ENCODE results near the gene GBA3. TPM values are rescaled to one million over a fixed set of nuclear protein-coding genes. Genes with fewer than 3 reads are reported as not detected.

GBA3 gene
- total and polyA plus RNA-seq, 2 of the 8 experiments (the other 6 are each of a cell fraction or from before 2014, with no cell fraction given) = not detected

GRCh38 chr4:22667332-22667940 is 25.3 kb upstream of the GBA3 start (continued):
- TF ChIP-seq ATF3 (IDR thresholded peaks at IDR 0.05; ENCODE audit: insufficient read depth, low read depth, low read length) (no peak), RBBP5 (IDR thresholded peaks at IDR 0.05; ENCODE audit: borderline replicate concordance, low read depth, low read length) (no peak), E2F6 (IDR thresholded peaks at IDR 0.05) (no peak), POU5F1 (IDR thresholded peaks at IDR 0.05; ENCODE audit: low read depth, low read length) (no peak), POLR2A (IDR thresholded peaks at IDR 0.05; ENCODE audit: control extremely low read depth in 1 of 2, low read depth in 2 of 2, low read length in 2 of 2) (no peak), SIN3A (conservative IDR thresholded peaks at IDR 0.05 in 1 of 2, IDR thresholded peaks at IDR 0.05 in 1 of 2; ENCODE audit: low read depth in 1 of 2, low read length in 2 of 2) (no peak)
- TF ChIP-seq, protein P1, sequence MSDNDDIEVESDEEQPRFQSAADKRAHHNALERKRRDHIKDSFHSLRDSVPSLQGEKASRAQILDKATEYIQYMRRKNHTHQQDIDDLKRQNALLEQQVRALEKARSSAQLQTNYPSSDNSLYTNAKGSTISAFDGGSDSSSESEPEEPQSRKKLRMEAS (IDR thresholded peaks at IDR 0.05) = no peak
